Thoracic aorta (tissue), 2 donors: Measurements from ENCODE around the gene METTL1. TPM values are rescaled to one million over a fixed set of nuclear protein-coding genes. Genes with fewer than 3 reads are reported as not detected.

ENCODE experiments used
- ATAC-seq: fragments of 150-250 bp; one replicate; pipeline ENCODE4 v1.8.0; 2017; ENCODE audit warnings: low read depth; ENCODE audit not compliant: insufficient number of reproducible peaks, low FRiP score
- DNase-seq: peaks from one replicate; pipeline ENCODE4 v3.0.0-alpha.2; 2020; ENCODE audit warnings: low spot score
- H3K27ac ChIP-seq, 2 donors: fragments of 200-600 bp; sonication (generic); 1 replicate in 1 of 2; 2 replicates in 1 of 2; pipeline ENCODE4 v1.5.1; 2016; ENCODE audit warnings: mild to moderate bottlenecking in 2 of 2, moderate library complexity in 2 of 2
- H3K27me3 ChIP-seq: fragments of 200-600 bp; sonication (generic); replicated peaks from 2 replicates; pipeline ENCODE4 v1.6.0; 2016; ENCODE audit warnings: mild to moderate bottlenecking; ENCODE audit not compliant: insufficient read depth
- H3K36me3 ChIP-seq: fragments of 200-600 bp; sonication (generic); one replicate; pipeline ENCODE4 v1.5.1; 2016
- H3K4me1 ChIP-seq, 2 donors: fragments of 200-600 bp; sonication (generic); 1 replicate in 1 of 2; 2 replicates in 1 of 2; pipeline versions ENCODE4 v1.5.1 to v1.6.0; 2016; ENCODE audit warnings: low read depth in 2 of 2, mild to moderate bottlenecking in 1 of 2; ENCODE audit not compliant: control insufficient read depth in 1 of 2
- H3K4me3 ChIP-seq: fragments of 200-600 bp; sonication (generic); 2 replicates; pipeline ENCODE4 v1.5.1; 2016; ENCODE audit warnings: mild to moderate bottlenecking
- H3K9me3 ChIP-seq: fragments of 200-600 bp; sonication (generic); 2 replicates; pipeline ENCODE4 v1.5.1; 2016
- total RNA-seq, 2 donors: library from RNA; depleted of rRNA; stranded (reverse); fragments of >200 nt; gene quantifications; one replicate each; pipeline versions ENCODE4 v1.1.0 to v1.2.3, GENCODE V29; 2016
- TF ChIP-seq, protein P1 (sequence below): fragments of 200-600 bp; sonication (generic); IDR thresholded peaks from one replicate; pipeline ENCODE4 v1.5.1; 2019; ENCODE audit warnings: antibody characterized with exemption

METTL1 gene
- total RNA-seq, 2 donors from 2014 or later: 10.4 to 13.5 TPM

DNA sequence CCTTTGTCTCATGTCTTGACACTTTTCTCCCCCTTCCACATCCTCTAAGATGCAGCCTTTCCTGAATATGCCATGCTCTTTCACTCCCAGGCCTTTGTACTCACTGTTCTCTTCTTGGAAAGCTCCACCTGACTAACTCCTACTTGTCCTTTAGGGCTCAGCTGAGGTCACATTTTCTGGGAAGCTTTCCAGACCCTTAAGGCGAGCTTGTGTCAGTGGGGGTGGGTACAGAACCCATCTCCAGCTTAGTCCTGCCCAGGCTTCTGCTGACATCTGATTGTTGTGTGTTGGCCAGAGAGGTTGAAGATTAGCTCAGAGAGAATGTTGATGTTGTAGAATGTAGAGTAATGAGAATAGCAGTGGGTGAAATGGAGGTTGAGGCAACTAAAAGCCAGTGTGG lies 7.8 kb upstream of the METTL1 start:
- DNase-seq (no peak), ATAC-seq (no peak)
- Histone ChIP-seq H3K4me1 (peaks cover 12 to 17% of the 10 kb centered on the region in 2 donors), H3K9me3 (no peaks in the 10 kb centered on the region), H3K27me3 (no peaks in the 10 kb centered on the region), H3K27ac (no peak overlapping the region), H3K36me3 (peaks cover 8% of the 10 kb centered on the region), H3K4me3 (no peak overlapping the region)
- TF ChIP-seq, protein P1, sequence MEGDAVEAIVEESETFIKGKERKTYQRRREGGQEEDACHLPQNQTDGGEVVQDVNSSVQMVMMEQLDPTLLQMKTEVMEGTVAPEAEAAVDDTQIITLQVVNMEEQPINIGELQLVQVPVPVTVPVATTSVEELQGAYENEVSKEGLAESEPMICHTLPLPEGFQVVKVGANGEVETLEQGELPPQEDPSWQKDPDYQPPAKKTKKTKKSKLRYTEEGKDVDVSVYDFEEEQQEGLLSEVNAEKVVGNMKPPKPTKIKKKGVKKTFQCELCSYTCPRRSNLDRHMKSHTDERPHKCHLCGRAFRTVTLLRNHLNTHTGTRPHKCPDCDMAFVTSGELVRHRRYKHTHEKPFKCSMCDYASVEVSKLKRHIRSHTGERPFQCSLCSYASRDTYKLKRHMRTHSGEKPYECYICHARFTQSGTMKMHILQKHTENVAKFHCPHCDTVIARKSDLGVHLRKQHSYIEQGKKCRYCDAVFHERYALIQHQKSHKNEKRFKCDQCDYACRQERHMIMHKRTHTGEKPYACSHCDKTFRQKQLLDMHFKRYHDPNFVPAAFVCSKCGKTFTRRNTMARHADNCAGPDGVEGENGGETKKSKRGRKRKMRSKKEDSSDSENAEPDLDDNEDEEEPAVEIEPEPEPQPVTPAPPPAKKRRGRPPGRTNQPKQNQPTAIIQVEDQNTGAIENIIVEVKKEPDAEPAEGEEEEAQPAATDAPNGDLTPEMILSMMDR: no peak

GRCh38 chr12:57777911-57778310 lies 6.0 kb upstream of the METTL1 start:
- Histone ChIP-seq H3K36me3 (peaks cover 8% of the 10 kb centered on the region), H3K9me3 (no peaks in the 10 kb centered on the region), H3K27ac (no peak overlapping the region), H3K27me3 (no peaks in the 10 kb centered on the region), H3K4me3 (no peak overlapping the region), H3K4me1 (peaks cover 8 to 18% of the 10 kb centered on the region in 2 donors)
- ATAC-seq (no peak), DNase-seq (no peak)
- TF ChIP-seq, protein P1: no peak

DNA sequence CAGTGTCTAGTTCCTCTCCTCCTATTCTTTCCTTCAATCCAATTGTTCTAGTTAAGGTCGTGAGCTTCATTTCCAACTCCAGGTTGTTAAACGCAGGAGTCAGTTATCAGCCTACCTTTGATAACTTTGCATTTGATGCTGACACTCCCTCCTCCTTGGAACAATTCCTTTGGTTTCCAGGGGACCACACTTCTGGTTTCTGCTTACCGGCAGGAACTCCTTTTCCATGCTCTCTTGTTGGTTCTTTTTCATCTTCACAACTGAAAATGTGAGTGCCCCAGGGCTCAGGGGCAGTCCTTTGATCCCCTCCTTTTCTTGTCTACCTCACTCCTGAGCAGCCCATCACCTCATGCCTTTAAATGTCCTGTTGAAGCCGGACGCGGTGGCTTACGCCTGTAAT lies 5.5 kb upstream of the METTL1 start:
- Histone ChIP-seq H3K9me3 (no peaks in the 10 kb centered on the region), H3K4me1 (peaks cover 9 to 18% of the 10 kb centered on the region in 2 donors), H3K4me3 (no peak overlapping the region), H3K27ac (no peak overlapping the region), H3K36me3 (peaks cover 8% of the 10 kb centered on the region), H3K27me3 (no peaks in the 10 kb centered on the region)
- TF ChIP-seq, protein P1: no peak
- ATAC-seq (no peak), DNase-seq (no peak)

- Histone ChIP-seq H3K9me3 (no peaks in the 10 kb centered on the region), H3K27me3 (no peaks in the 10 kb centered on the region), H3K27ac (no peak overlapping the region), H3K4me3 (no peak overlapping the region), H3K4me1 (peaks cover 9 to 18% of the 10 kb centered on the region in 2 donors), H3K36me3 (peaks cover 8% of the 10 kb centered on the region)
- DNase-seq: no peak
- ATAC-seq: no peak
- TF ChIP-seq, protein P1: no peak
These were observed 4.3 kb upstream of the METTL1 start for GRCh38 chr12:57776247-57776587.

DNA sequence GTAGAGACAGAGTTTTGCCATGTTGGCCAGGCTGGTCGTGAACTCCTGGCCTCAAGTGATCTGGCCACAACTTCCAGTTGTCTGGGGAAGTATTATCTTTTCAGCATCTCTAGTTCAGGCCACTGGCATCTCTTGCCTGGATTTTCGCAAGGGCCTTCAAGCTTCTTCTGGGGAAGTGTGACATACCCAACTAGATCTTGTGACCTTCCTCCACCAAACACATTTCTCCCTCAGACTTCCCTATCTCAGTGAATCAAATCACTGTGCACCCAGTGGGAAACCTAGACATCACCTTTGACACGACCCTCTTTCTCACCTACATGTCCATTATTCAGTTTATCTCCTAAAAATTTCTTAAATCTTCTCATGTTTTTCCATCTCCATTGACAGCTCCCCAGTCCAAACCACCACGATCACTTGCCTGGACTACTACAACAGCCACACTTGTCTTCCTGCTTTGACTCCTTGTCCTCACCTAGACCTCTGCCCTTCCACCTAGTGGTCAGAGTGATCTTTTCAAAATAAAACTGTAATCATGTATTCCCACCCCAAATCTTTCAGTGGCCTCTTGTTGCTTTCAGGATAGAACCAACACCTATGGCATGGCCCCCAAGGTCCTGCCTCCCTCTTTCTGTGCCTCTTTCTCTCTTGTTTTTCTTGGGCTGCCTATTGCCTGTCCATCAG lies 3.8 kb upstream of the METTL1 start:
- DNase-seq (no peak), ATAC-seq (no peak)
- Histone ChIP-seq H3K4me3 (no peak overlapping the region), H3K27me3 (no peaks in the 10 kb centered on the region), H3K36me3 (peaks cover 8% of the 10 kb centered on the region), H3K9me3 (no peaks in the 10 kb centered on the region), H3K27ac (no peak overlapping the region), H3K4me1 (peaks cover 9 to 24% of the 10 kb centered on the region in 2 donors)
- TF ChIP-seq, protein P1: no peak
